ENCODE data around the gene ASTN2. TPM values are rescaled to one million over a fixed set of nuclear protein-coding genes. Genes with fewer than 3 reads are reported as not detected.

The ASTN2 gene
- total and polyA plus RNA-seq, 2 donors (not counting 3 experiments of a cell fraction or from before 2014, with no cell fraction given), result 1.0 to 1.9 TPM

- CTCF ChIA-PET, result no interaction called here
- Histone ChIP-seq H3K27me3 (ENCODE audit: control insufficient read depth in 2 of 2, insufficient read depth in 2 of 2, low read length in 2 of 2) (no peaks in the 10 kb centered on the region), H3K9me3 (replicated peaks; ENCODE audit: control insufficient read depth, insufficient read depth, low read length) (no peaks in the 10 kb centered on the region), H3K36me3 (ENCODE audit: control insufficient read depth in 2 of 2, extremely low read depth in 1 of 2, insufficient read depth in 2 of 2, low read length in 2 of 2) (no peaks in the 10 kb centered on the region), H4K20me1 (replicated peaks; ENCODE audit: control insufficient read depth, extremely low read depth, insufficient read depth, low read length) (no peaks in the 10 kb centered on the region), H3K27ac (ENCODE audit: insufficient read depth, low read depth, low read length) (no peak overlapping the region), H3K9me1 (replicated peaks; ENCODE audit: control insufficient read depth, extremely low read depth, insufficient read depth, low read length) (no peaks in the 10 kb centered on the region), H3K79me2 (ENCODE audit: control insufficient read depth, insufficient read depth, low read length) (no peaks in the 10 kb centered on the region), H2AFZ (ENCODE audit: low read depth, low read length) (no peak overlapping the region), H3K4me1 (ENCODE audit: control insufficient read depth, extremely low read depth, insufficient read depth, low read length) (no peaks in the 10 kb centered on the region), H3K4me3 (replicated peaks in 1 of 3; ENCODE audit: insufficient read depth in 1 of 3, low read depth in 1 of 3, low read length in 3 of 3) (no peak overlapping the region), H3K4me2 (ENCODE audit: insufficient read depth, low read length) (no peak overlapping the region), H3K9ac (replicated peaks; ENCODE audit: extremely low read depth, insufficient read depth, low read length) (no peak overlapping the region)
- intact Hi-C loops (cut with micrococcal nuclease), result no loop called here
- POLR2A ChIA-PET, result no interaction called here
- FAIRE-seq (no peak), DNase-seq (ENCODE audit: low read depth, low spot score) (no peak)
- TF ChIP-seq POLR2A (IDR thresholded peaks at IDR 0.05; ENCODE audit: low read depth, low read length), result no peak
- dilution Hi-C loops (cut with MboI; ENCODE audit: extremely low pct_ligation_motif_present, low sequenced_read_pairs), result no loop called here
- BruUV-seq (replicated peaks), result no TSS peak
Observed at GRCh38 chr9:116483622-116484491, 931.0 kb downstream of the ASTN2 start.

GRCh38 chr9:116482740-116483139 lies 932.1 kb downstream of the ASTN2 start:
- Histone ChIP-seq H3K9ac (replicated peaks; ENCODE audit: extremely low read depth, insufficient read depth, low read length) (no peak overlapping the region), H3K9me3 (replicated peaks; ENCODE audit: control insufficient read depth, insufficient read depth, low read length) (no peaks in the 10 kb centered on the region), H3K27me3 (ENCODE audit: control insufficient read depth in 2 of 2, insufficient read depth in 2 of 2, low read length in 2 of 2) (no peaks in the 10 kb centered on the region), H4K20me1 (replicated peaks; ENCODE audit: control insufficient read depth, extremely low read depth, insufficient read depth, low read length) (no peaks in the 10 kb centered on the region), H2AFZ (ENCODE audit: low read depth, low read length) (no peak overlapping the region), H3K27ac (ENCODE audit: insufficient read depth, low read depth, low read length) (no peak overlapping the region), H3K4me2 (ENCODE audit: insufficient read depth, low read length) (no peak overlapping the region), H3K9me1 (replicated peaks; ENCODE audit: control insufficient read depth, extremely low read depth, insufficient read depth, low read length) (no peaks in the 10 kb centered on the region), H3K36me3 (ENCODE audit: control insufficient read depth in 2 of 2, extremely low read depth in 1 of 2, insufficient read depth in 2 of 2, low read length in 2 of 2) (no peaks in the 10 kb centered on the region), H3K4me3 (replicated peaks in 1 of 3; ENCODE audit: insufficient read depth in 1 of 3, low read depth in 1 of 3, low read length in 3 of 3) (no peak overlapping the region), H3K4me1 (ENCODE audit: control insufficient read depth, extremely low read depth, insufficient read depth, low read length) (no peaks in the 10 kb centered on the region), H3K79me2 (ENCODE audit: control insufficient read depth, insufficient read depth, low read length) (no peaks in the 10 kb centered on the region)
- ChIA-PET CTCF (no interaction called here), POLR2A (no interaction called here)
- FAIRE-seq (no peak), DNase-seq (ENCODE audit: low read depth, low spot score) (no peak)
- intact Hi-C loops (cut with micrococcal nuclease) (no loop called here), dilution Hi-C loops (cut with MboI; ENCODE audit: extremely low pct_ligation_motif_present, low sequenced_read_pairs) (no loop called here)
- TF ChIP-seq GATA2 (IDR thresholded peaks at IDR 0.05; ENCODE audit: insufficient read depth, insufficient read length, low read depth, low read length), result no peak
- TF ChIP-seq MYC (IDR thresholded peaks at IDR 0.05; ENCODE audit: low read depth, low read length), result no peak
- no peak for TF ChIP-seq FOS (IDR thresholded peaks at IDR 0.05; ENCODE audit: borderline replicate concordance, insufficient read depth, low read length)
- no peak for TF ChIP-seq MAX (IDR thresholded peaks at IDR 0.05; ENCODE audit: insufficient read depth, insufficient read length)
- TF ChIP-seq EZH2 (IDR thresholded peaks at IDR 0.05; ENCODE audit: borderline replicate concordance, low read depth, low read length, severe bottlenecking), result no peak
- TF ChIP-seq JUN (IDR thresholded peaks at IDR 0.05; ENCODE audit: borderline replicate concordance, insufficient read depth, insufficient read length, low read depth), result no peak
- no peak for TF ChIP-seq POLR2A (IDR thresholded peaks at IDR 0.05; ENCODE audit: low read depth, low read length)
- no peak for TF ChIP-seq POLR2AphosphoS5 (IDR thresholded peaks at IDR 0.05; ENCODE audit: insufficient read depth, low read depth, low read length)
- TF ChIP-seq CTCF (IDR thresholded peaks at IDR 0.05; ENCODE audit: extremely low read depth in 1 of 2, insufficient read depth in 1 of 2, low read depth in 1 of 2, low read length in 2 of 2), result no peak
- BruUV-seq (replicated peaks), result no TSS peak

Data from endothelial cell of umbilical vein (primary cell).